GM18861 (cell line): Measurements from ENCODE around the gene RASGRP1.

Experiments
- ATAC-seq: cut with Tn5 transposase; IDR thresholded peaks from one replicate; pipeline ENCODE4 v1.9.1; 2021; ENCODE audit not compliant: unreplicated experiment

Gene RASGRP1

GRCh38 chr15:38538328-38539007, 26.1 kb downstream of the RASGRP1 start:
- ATAC-seq: no peak

- no peak for ATAC-seq
These were observed 28.4 kb downstream of the RASGRP1 start for GRCh38 chr15:38536201-38536676.

GRCh38 chr15:38535491-38536200, 29.0 kb downstream of the RASGRP1 start:
- ATAC-seq: no peak

DNA sequence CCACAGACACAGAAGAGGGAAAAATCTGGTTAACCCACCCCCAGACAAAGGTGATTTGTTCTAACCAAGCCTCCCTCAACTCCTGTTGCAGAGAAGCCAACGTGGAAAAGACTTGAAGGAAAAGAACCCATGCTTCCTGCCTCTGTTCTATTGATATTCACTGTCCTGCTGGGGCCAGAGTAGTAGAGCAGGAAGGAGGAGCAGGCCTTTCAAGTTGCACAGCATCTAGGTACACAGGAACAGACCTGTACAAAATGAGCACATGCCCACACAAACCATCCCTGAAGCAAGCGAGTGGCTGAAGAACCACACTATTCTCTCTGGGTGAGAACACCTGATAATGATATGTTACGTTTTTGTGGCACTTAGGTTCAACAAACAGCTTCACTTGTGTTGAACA, 29.9 kb downstream of the RASGRP1 start:
- no peak for ATAC-seq

GRCh38 chr15:38533926-38534325, 30.7 kb downstream of the RASGRP1 start:
- ATAC-seq: no peak

DNA sequence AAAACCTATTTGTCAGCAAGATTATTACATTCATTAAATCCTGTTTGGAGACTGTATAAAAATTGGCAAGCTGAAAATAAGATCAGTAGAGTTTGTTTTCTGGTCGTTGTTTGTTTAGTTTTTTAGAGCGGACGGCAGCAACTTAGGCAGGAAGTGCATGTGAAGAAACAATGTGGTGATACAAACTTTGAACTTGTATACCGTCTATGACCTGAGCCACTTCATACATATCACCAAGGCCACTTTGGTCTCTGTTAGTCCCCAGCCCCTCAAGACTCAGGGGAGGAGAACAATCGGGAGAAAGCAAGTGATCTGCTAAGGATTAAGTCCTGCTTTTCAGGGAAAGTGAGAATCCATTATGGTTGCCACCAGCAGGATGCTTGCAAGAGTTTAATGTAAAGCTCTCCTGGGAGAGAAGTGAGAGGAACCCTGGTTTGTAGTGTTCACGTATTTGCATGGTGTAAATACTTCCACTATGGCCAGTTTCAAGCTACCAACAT, 31.1 kb downstream of the RASGRP1 start:
- ATAC-seq: no peak

- ATAC-seq: no peak
These were observed 31.9 kb downstream of the RASGRP1 start for GRCh38 chr15:38532728-38533127.

DNA sequence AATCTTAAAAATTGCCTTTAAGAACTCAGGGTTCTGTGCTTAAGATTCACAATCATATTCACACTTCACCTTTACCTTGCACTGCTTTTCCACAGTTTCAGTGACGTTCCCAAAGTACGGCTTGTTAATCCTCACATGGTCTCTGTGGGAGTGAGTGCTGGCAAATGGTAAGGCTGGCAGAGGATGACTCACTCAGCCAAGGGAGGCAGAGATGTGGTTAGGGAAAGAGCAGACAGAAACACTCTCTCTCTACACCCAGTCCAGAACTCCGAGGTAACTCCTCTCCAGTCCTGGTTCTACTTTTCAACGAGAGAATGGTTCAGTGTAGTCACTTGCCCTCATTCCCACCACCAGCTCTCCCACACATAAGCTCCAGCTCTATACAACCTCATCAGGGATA, 33.1 kb downstream of the RASGRP1 start:
- ATAC-seq: no peak

DNA sequence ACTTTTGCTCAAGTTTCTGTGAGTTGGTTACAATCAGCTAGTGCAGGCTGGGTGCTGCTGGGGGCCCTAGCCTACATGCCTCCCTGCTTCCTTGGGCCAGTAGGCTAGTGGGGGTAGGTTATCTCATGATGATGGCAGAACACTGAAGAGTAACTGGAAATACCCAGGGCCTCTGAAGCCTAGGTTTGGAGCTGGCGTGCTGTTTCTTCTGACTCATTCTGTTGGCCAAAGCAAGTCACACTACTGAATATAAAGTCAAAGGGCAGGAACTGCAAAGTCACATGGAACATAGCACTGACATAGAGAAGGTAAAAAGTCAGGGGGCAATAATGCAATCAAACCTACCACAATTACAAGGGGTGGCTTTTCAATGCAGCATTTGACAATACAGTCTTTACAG, 34.5 kb downstream of the RASGRP1 start:
- no peak for ATAC-seq

DNA sequence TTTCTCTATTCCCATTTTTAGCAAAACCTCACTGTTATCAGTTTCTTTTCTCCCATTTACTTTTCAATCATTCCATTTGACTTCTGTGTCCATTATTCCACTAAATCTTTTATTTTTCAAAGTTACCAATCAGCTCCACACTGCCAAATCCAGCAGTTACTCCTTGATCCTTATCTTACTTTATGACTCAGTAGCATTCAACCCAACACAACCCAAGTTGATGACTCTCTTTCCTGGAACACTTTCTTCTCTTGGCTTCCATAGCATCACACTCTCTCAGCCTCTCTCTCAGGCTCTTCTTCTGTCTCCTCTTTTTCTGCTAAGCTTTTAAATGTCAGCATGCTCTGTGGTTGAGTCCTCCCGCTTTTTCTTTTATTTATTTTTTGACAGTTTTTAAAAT, 36.3 kb downstream of the RASGRP1 start:
- no peak for ATAC-seq

DNA sequence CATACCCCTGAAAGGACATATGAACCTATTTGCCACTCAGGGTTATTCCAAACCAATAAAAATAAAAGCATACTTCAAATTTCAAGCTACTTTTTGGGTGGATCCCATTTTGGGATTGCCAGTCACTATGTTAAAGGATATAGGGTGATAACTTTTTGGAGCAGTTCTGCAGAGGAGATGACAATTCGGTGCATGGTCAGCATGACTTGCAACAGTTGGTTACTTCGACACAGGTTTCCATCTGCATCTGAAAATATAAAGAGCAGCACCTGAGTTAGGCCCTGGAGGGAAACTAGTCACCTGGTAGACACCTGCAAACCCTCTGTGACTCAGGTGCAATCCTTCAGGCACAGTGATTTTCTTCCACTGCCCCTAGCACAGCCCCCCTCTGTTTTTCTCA, 38.5 kb downstream of the RASGRP1 start:
- no peak for ATAC-seq

DNA sequence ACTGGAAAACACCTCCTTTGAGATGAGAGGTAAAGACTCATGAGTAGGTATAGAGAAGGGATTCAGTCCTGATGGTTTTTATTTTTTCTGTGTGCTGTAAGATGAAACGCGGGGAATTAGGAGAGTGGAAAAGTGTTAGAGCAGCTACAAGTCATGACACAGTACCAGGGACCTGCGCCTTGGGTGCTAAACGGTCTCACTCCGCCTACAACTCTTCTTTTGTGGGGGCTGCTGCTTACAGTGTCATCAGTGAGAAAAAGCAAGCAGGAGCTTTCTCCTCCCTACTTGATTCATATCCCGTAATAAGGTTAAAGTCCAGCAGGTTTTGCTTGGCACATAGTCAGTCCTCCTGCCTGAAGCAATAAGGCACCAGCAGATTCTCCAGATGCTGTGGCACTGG, 39.1 kb downstream of the RASGRP1 start:
- ATAC-seq: no peak

DNA sequence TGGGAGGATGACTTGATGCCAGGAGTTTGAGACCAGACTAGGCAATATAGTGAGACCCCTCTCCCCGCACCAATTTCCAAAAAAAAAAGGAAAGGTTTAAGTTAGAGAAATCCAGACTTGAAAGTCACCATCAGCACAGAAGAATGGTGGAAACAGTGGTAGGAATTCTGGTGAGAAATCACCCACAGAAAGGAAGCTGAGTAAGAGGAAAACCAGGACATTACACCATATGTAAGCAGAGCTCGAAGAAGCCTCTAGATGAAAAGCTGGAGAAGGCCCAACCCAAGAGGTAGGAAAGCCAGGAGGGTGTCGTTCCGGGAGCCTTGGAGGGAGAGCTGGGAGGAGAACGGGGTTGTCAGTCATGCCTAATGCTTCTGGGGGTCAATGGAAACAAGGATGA, 40.5 kb downstream of the RASGRP1 start:
- no peak for ATAC-seq

- no peak for ATAC-seq
These were observed 41.7 kb downstream of the RASGRP1 start for GRCh38 chr15:38522922-38523321.

DNA sequence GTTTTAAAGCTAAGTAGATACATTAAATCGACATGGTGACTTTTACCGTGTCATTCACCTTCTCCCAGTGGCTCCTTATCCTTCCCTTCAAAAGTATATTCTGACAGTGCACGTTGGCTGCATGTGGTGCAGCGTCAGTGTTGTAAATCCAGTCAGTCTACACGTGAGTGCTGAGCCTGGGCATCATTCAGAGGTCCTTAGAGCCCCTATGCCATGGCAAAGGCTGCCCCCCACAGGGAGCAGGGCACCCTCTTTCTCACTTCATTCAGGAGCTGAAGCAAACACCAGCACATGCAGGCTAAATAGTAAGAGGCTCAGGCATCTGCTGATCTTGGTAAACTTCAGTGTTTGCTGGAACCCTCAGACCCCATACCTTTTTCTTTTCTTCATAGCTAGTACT, 43.3 kb downstream of the RASGRP1 start:
- no peak for ATAC-seq

- ATAC-seq: no peak
These were observed 44.6 kb downstream of the RASGRP1 start for GRCh38 chr15:38520035-38520434.

DNA sequence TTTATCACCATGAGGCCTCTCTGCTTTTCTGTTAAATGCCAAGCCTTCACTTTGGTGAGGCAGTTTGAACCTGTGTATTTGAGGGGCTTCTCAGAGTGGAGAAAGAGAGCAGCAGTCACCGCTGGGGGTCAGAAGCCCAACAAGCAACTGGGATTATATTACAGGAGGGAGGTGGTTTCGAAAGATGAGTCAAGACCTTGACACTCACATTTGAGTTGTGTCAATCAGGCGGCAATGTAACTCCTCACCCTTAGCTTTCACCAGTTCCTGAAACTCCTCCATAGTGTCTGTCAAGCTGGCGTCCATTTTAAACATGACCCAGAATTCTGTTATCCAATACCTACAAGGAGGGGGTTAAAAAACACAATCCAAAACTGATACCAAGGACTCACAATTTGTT, 46.5 kb downstream of the RASGRP1 start:
- no peak for ATAC-seq

DNA sequence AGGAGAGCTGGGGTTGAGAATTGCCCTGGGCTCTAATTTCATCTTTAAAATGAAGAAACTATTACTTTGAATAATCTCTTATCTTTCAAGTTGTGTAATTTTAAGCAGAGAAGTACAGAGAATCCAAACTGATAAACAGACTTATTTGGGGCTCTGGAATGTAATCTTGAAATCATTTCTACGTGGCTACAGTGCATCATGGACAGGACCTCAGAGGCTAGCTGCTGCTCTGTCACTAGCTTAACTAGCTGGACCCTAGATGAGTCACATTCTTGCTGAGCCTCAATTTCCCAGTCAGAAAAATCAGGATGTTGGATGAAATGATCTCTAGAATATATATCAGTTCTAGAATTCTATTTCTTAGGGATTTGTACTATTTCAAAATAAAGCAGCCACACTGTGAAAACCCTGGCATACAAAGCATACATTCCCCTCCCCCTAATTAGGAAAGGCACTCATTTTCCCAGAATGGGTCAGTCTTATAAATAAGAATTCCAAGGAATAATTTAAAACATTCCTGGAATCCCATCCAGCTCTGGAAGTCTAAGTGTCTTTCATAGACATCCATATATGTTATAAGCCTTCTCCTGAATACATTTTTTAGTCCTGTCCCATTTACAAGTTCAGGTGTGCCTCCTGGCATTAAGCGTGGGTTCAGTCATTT, 47.2 kb downstream of the RASGRP1 start:
- no peak for ATAC-seq

DNA sequence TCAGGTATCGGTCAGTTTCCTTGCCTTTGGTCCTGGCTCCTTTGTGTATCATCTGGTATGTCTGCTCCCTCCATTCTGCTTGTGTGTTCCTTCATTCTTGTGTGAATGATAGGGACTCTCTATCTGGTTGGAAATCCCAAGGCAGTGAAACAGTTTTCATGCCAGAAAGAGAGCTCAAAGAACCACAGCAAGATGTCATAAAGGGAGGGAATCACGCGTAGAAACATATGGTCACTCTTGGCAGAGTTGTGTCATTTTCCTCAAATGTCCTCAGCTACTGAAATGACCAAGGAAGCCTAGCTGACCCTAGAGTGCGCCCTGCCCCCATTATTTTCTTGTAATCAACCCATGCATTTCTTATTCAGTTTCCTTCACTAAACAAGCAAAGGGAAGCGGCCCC, 48.0 kb downstream of the RASGRP1 start:
- no peak for ATAC-seq

- ATAC-seq: peak; percentile 79
These were observed 50.0 kb downstream of the RASGRP1 start for GRCh38 chr15:38514601-38515000.

DNA sequence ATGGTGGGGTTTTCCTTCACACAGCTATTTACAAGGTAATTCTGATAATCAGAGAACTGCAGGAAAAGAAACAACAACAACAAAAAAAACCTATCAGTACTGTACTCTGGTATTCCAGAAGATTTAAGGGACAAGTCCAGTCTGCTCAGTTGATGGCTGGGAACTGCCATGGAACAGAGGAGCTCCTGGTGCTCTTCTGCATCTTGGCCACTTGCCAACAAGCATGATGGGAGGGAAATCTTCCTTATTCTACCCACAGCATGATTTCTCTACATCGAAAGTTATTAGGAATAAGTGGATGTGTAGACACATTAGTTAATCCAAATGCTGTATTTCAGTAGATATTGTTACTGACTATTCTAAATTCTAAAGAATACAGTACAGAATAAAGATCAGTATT, 51.7 kb downstream of the RASGRP1 start:
- ATAC-seq: no peak

- ATAC-seq: no peak
These were observed 55.5 kb downstream of the RASGRP1 start for GRCh38 chr15:38509152-38509551.
